PC-3 (cell line): ENCODE measurements around the gene ETNK2.

Experiments used
- EZH2phosphoT487 ChIP-seq: fragments of 300-600 bp; sonication (generic); IDR thresholded peaks from 2 replicates; pipeline ENCODE4 v1.6.1; 2018; ENCODE audit warnings: mild to moderate bottlenecking, antibody characterized with exemption, low read length, borderline replicate concordance
- TF ChIP-seq, protein P1 (sequence below): fragments of 300-600 bp; sonication (generic); conservative IDR thresholded peaks from 2 replicates; pipeline ENCODE4 v1.5.1; 2017; ENCODE audit warnings: antibody characterized with exemption, low read depth, mild to moderate bottlenecking, low read length

DNA sequence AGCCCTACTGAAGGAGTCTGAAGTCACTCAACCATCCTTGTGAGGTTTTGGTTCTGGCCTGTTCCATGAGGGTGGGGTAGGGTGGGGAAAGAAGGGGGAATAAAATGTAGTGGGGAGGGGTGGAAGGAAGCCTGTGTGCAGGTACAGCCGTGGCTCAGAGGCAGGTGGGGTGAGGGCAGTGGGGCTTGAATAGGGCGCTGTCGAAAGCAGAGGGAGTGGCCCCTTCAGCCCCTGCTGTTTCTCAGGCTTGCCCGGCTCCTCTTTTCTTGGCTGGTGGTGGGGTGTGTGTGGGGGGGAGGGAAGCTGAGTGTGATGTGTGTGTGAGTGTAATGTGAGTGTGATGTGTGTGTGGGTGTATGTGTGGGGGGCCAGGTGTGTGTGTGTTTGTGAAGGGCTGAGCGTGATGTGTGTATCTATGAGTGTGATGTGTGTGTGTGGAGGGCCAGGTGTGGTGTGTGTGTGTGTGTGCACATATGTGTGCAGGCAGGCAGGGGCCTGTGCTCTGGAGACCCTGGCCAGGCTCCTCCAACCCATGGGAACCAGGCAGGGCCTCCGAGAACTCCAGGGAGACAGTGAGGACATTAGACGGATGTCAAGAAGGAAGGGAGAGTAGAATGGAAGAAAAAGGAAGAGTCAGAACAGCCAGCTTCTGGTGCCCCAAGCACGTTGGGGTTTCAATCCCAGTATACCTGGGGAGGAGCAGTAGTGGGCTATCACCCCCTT lies 69.9 kb downstream of the ETNK2 start:
- TF ChIP-seq, protein P1, sequence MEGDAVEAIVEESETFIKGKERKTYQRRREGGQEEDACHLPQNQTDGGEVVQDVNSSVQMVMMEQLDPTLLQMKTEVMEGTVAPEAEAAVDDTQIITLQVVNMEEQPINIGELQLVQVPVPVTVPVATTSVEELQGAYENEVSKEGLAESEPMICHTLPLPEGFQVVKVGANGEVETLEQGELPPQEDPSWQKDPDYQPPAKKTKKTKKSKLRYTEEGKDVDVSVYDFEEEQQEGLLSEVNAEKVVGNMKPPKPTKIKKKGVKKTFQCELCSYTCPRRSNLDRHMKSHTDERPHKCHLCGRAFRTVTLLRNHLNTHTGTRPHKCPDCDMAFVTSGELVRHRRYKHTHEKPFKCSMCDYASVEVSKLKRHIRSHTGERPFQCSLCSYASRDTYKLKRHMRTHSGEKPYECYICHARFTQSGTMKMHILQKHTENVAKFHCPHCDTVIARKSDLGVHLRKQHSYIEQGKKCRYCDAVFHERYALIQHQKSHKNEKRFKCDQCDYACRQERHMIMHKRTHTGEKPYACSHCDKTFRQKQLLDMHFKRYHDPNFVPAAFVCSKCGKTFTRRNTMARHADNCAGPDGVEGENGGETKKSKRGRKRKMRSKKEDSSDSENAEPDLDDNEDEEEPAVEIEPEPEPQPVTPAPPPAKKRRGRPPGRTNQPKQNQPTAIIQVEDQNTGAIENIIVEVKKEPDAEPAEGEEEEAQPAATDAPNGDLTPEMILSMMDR = no peak
- no peak for TF ChIP-seq EZH2phosphoT487
